DND-41 (cell line): ENCODE data around the gene CACNA2D4.

ENCODE experiments used
- CTCF ChIP-seq: IDR thresholded peaks from 2 replicates; pipeline ENCODE4 v1.5.1; 2012; ENCODE audit warnings: borderline replicate concordance, low read length, moderate library complexity, mild to moderate bottlenecking; ENCODE audit not compliant: poor library complexity, severe bottlenecking; ENCODE audit errors: extremely low read depth
- EZH2 ChIP-seq: IDR thresholded peaks from 3 replicates; pipeline ENCODE4 v1.6.1; 2012; ENCODE audit warnings: borderline replicate concordance, low read depth, mild to moderate bottlenecking, moderate library complexity, low read length, inconsistent platforms; ENCODE audit not compliant: severe bottlenecking

- no peak for TF ChIP-seq CTCF
- no peak for TF ChIP-seq EZH2
Measured at GRCh38 chr12:1777798-1778197, 140.7 kb downstream of the CACNA2D4 start.
